GM12878 (cell line): Measurements from ENCODE around the gene LMNB1.

Experiments
- CTCF ChIP-seq, 3 experiments: IDR thresholded peaks in 2 of 3; conservative IDR thresholded peaks in 1 of 3; 2 replicates each; pipeline ENCODE4 v1.5.1; 2011; ENCODE audit warnings: low read depth in 3 of 3, low read length in 3 of 3, mild to moderate bottlenecking in 3 of 3, control low read depth in 2 of 3, moderate library complexity in 2 of 3, inconsistent platforms in 1 of 3, mixed read lengths in 1 of 3; ENCODE audit not compliant: control insufficient read depth in 2 of 3, insufficient read depth in 1 of 3; ENCODE audit errors: extremely low read depth in 1 of 3
- E2F4 ChIP-seq: IDR thresholded peaks from 2 replicates; pipeline ENCODE4 v1.6.1; 2012; ENCODE audit warnings: low read depth, low read length, improper control_type of control experiment
- MXI1 ChIP-seq: fragments of 150-350 bp; IDR thresholded peaks from 2 replicates; pipeline ENCODE4 v1.6.1; 2011; ENCODE audit warnings: low read depth, mild to moderate bottlenecking, inconsistent platforms, low read length, improper control_type of control experiment
- POLR2A ChIP-seq: IDR thresholded peaks from 2 replicates; pipeline ENCODE4 v1.6.1; 2011; ENCODE audit warnings: low read depth, mild to moderate bottlenecking, low read length
- POLR2AphosphoS5 ChIP-seq: IDR thresholded peaks from 2 replicates; pipeline ENCODE4 v1.6.1; 2011; ENCODE audit warnings: mild to moderate bottlenecking, low read length, inconsistent platforms
- RAD21 ChIP-seq: IDR thresholded peaks from 2 replicates; pipeline ENCODE4 v1.6.1; 2011; ENCODE audit warnings: mild to moderate bottlenecking, low read depth, low read length, moderate library complexity; ENCODE audit not compliant: insufficient read depth
- RFX5 ChIP-seq: IDR thresholded peaks from 2 replicates; pipeline ENCODE4 v1.6.1; 2011; ENCODE audit warnings: low read depth, low read length, improper control_type of control experiment
- SIN3A ChIP-seq: IDR thresholded peaks from 2 replicates; pipeline ENCODE4 v1.6.1; 2012; ENCODE audit warnings: low read depth, low read length, improper control_type of control experiment
- SIX5 ChIP-seq: IDR thresholded peaks from 2 replicates; pipeline ENCODE4 v1.6.1; 2011; ENCODE audit warnings: mild to moderate bottlenecking, low read depth, low read length, moderate library complexity; ENCODE audit not compliant: severe bottlenecking
- TAF1 ChIP-seq: IDR thresholded peaks from 2 replicates; pipeline ENCODE4 v1.6.1; 2011; ENCODE audit warnings: mild to moderate bottlenecking, low read depth, low read length, borderline replicate concordance
- TBL1XR1 ChIP-seq: IDR thresholded peaks from 2 replicates; pipeline ENCODE4 v1.6.1; 2012; ENCODE audit warnings: low read depth, low read length, improper control_type of control experiment
- ZBED1 ChIP-seq: IDR thresholded peaks from 2 replicates; pipeline ENCODE4 v1.6.1; 2016; ENCODE audit warnings: borderline replicate concordance
- ZBTB4 ChIP-seq: fragments of 450-650 bp; formaldehyde crosslinking; IDR thresholded peaks from 2 replicates; pipeline ENCODE4 v1.4.0; 2022; ENCODE audit warnings: mild to moderate bottlenecking, moderate library complexity
- ZSCAN29 ChIP-seq: fragments of 450-650 bp; IDR thresholded peaks from 2 replicates; pipeline ENCODE4 v1.6.1; 2017; ENCODE audit warnings: mild to moderate bottlenecking, moderate library complexity

- TF ChIP-seq ZBED1 (no peak), TAF1 (no peak), POLR2AphosphoS5 (no peak), SIX5 (no peak), RAD21 (no peak), SIN3A (no peak), E2F4 (no peak), ZSCAN29 (no peak), MXI1 (no peak), CTCF (IDR thresholded peaks at IDR 0.05 in 2 of 3, conservative IDR thresholded peaks at IDR 0.05 in 1 of 3; ENCODE audit: control insufficient read depth in 2 of 3, extremely low read depth in 1 of 3, insufficient read depth in 1 of 3, low read depth in 3 of 3, low read length in 3 of 3) (no peak), RFX5 (no peak), TBL1XR1 (no peak), ZBTB4 (CRISPR knock-in tag) (no peak), POLR2A (no peak)
Observed at GRCh38 chr5:126877602-126878001, 100.7 kb downstream of the LMNB1 start.
